Osteoblast (primary cell): ENCODE data around the gene CHDH. TPM values are rescaled to one million over a fixed set of nuclear protein-coding genes. Genes with fewer than 3 reads are reported as not detected.

Source experiments
- DNase-seq: peaks from one replicate; pipeline ENCODE4 v3.0.0; 2011; ENCODE audit warnings: low spot score, mixed read lengths; ENCODE audit not compliant: insufficient read length; ENCODE audit errors: missing footprints
- H2AFZ ChIP-seq: 2 replicates; pipeline ENCODE4 v1.6.0; 2011; ENCODE audit warnings: mild to moderate bottlenecking, low read length
- H3K27ac ChIP-seq: 2 replicates; pipeline ENCODE4 v1.5.1; 2011; ENCODE audit warnings: mild to moderate bottlenecking, low read depth, low read length, moderate library complexity
- H3K27me3 ChIP-seq: 2 replicates; pipeline ENCODE4 v1.6.0; 2012; ENCODE audit warnings: mild to moderate bottlenecking, control low read depth, inconsistent platforms, low read length, moderate library complexity; ENCODE audit not compliant: insufficient read depth
- H3K36me3 ChIP-seq: 2 replicates; pipeline ENCODE4 v1.5.1; 2011; ENCODE audit warnings: mild to moderate bottlenecking, low read length, control low read depth, moderate library complexity; ENCODE audit not compliant: insufficient read depth
- H3K4me1 ChIP-seq: 2 replicates; pipeline ENCODE4 v1.5.1; 2011; ENCODE audit warnings: mild to moderate bottlenecking, low read length, control low read depth, moderate library complexity; ENCODE audit not compliant: insufficient read depth
- H3K4me2 ChIP-seq: 2 replicates; pipeline ENCODE4 v1.6.0; 2011; ENCODE audit warnings: mild to moderate bottlenecking, low read length; ENCODE audit not compliant: insufficient read depth
- H3K4me3 ChIP-seq: fragments of 200-600 bp; sonication (generic); 3 replicates; pipeline ENCODE4 v1.5.1; 2012; ENCODE audit warnings: mild to moderate bottlenecking, low read length, inconsistent platforms; ENCODE audit not compliant: insufficient read depth
- H3K79me2 ChIP-seq: 2 replicates; pipeline ENCODE4 v1.6.0; 2012; ENCODE audit warnings: mild to moderate bottlenecking, low read length, control low read depth, inconsistent platforms; ENCODE audit not compliant: insufficient read depth
- H3K9me3 ChIP-seq: 2 replicates; pipeline ENCODE4 v1.5.1; 2011; ENCODE audit warnings: low read depth, low read length, control low read depth
- H4K20me1 ChIP-seq: 2 replicates; pipeline ENCODE4 v1.6.0; 2012; ENCODE audit warnings: mild to moderate bottlenecking, low read length, control low read depth; ENCODE audit not compliant: insufficient read depth
- total RNA-seq: library from RNA; depleted of rRNA; stranded (reverse); fragments of >200 nt; gene quantifications from 2 replicates; pipeline ENCODE4 v1.2.3, GENCODE V29; 2012
- TF ChIP-seq, protein P1 (sequence below): IDR thresholded peaks from 2 replicates; pipeline ENCODE4 v1.5.1; 2011; ENCODE audit warnings: mild to moderate bottlenecking, low read depth, low read length, moderate library complexity; ENCODE audit errors: extremely low read depth

CHDH gene
- total RNA-seq, 1 donor, result 0.72 TPM

DNA sequence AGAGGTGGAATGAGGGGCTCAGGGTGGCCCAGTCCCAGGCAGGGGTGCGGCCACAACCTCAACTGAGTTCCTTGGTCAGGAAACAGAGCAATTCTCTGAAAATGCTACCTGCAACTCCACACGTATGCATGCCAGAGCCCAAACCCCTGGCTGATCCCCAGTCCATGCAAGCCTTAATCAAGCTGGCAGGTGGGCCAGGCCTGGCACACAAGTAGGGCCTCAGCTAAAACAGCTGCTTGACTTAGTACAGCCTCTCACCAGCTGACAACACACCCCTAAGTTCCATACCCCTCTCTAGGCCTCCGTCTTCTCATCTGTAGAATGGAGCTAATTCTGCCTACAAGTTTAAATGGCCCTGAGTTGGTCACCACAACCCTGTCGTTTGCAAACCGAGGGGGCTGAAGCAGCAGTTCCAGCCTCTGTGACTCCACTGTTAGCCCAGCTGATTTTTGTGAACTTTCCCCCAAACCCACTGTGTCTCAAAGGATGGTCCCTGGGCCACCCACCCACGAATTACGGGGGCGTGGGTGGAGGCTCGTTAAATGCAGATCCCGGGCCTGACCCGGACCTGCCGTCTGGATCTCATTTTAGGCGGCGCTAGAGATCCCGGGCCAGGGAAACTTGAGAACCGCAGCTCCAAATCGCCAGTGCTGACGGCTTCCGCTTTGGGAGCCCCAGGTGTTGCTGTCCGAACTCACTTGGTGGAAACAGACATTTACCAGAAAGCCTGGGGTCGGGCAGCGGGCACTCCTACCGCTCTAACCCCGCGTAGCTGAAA lies 927 bp downstream of the CHDH start:
- Histone ChIP-seq H3K4me2 (peak overlapping the region; percentile 83), H4K20me1 (no peaks in the 10 kb centered on the region), H3K4me1 (peaks cover 4% of the 10 kb centered on the region), H2AFZ (peak overlapping the region; percentile 88), H3K79me2 (no peaks in the 10 kb centered on the region), H3K27ac (no peak overlapping the region), H3K36me3 (no peaks in the 10 kb centered on the region), H3K27me3 (peaks cover 38% of the 10 kb centered on the region), H3K9me3 (no peaks in the 10 kb centered on the region), H3K4me3 (peak overlapping the region; percentile 73)
- DNase-seq, result peak; percentile 93
- TF ChIP-seq, protein P1, sequence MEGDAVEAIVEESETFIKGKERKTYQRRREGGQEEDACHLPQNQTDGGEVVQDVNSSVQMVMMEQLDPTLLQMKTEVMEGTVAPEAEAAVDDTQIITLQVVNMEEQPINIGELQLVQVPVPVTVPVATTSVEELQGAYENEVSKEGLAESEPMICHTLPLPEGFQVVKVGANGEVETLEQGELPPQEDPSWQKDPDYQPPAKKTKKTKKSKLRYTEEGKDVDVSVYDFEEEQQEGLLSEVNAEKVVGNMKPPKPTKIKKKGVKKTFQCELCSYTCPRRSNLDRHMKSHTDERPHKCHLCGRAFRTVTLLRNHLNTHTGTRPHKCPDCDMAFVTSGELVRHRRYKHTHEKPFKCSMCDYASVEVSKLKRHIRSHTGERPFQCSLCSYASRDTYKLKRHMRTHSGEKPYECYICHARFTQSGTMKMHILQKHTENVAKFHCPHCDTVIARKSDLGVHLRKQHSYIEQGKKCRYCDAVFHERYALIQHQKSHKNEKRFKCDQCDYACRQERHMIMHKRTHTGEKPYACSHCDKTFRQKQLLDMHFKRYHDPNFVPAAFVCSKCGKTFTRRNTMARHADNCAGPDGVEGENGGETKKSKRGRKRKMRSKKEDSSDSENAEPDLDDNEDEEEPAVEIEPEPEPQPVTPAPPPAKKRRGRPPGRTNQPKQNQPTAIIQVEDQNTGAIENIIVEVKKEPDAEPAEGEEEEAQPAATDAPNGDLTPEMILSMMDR, result no peak

DNA sequence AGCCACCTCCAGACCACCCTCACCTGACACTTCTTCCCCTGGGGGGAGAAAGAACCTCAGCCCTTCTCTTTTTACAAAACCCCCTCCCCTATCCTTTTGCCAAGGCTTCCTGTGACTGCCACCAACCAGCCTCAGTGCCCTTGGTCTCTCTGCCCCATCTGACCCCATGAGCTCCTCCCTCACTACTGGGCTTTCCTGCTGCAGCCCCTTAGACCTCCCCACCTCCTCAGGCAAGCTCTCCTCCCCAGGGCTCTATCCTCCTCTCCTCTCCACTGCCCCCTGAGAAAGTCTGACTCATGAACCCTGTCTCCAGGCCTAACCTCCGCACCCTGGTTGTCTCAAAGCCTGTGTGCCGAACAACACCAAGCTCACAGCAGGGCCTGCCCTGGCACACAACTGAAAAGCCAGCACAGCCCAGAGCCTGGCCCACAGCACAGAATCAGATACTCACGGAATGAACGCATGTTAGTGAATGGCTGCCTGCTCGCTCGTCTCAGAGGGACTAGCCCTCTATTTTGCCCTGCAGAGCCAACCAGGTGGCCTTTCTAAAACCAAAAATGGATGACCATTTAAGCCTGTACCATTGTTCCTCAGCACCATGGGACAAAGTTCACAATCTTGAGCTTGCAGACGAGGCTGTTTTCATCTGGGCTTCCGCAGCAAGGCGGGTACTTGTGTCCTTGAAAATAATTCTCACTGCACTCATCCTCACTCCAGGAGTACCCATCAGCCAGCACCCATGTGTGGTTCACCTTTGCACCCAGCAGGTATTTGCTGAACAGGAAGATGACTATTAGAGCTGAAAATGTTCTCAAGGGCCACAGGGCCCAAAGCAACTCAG lies 1.7 kb downstream of the CHDH start:
- H3K4me2 ChIP-seq, result no peak overlapping the region
- no peaks in the 10 kb centered on the region for H3K79me2 ChIP-seq
- peaks cover 4% of the 10 kb centered on the region for H3K4me1 ChIP-seq
- no peaks in the 10 kb centered on the region for H3K9me3 ChIP-seq
- no peaks in the 10 kb centered on the region for H3K36me3 ChIP-seq
- no peak for DNase-seq
- H3K27ac ChIP-seq, result no peak overlapping the region
- no peak overlapping the region for H3K4me3 ChIP-seq
- TF ChIP-seq, protein P1, result no peak
- H2AFZ ChIP-seq, result no peak overlapping the region
- no peaks in the 10 kb centered on the region for H4K20me1 ChIP-seq
- H3K27me3 ChIP-seq, result peaks cover 38% of the 10 kb centered on the region

DNA sequence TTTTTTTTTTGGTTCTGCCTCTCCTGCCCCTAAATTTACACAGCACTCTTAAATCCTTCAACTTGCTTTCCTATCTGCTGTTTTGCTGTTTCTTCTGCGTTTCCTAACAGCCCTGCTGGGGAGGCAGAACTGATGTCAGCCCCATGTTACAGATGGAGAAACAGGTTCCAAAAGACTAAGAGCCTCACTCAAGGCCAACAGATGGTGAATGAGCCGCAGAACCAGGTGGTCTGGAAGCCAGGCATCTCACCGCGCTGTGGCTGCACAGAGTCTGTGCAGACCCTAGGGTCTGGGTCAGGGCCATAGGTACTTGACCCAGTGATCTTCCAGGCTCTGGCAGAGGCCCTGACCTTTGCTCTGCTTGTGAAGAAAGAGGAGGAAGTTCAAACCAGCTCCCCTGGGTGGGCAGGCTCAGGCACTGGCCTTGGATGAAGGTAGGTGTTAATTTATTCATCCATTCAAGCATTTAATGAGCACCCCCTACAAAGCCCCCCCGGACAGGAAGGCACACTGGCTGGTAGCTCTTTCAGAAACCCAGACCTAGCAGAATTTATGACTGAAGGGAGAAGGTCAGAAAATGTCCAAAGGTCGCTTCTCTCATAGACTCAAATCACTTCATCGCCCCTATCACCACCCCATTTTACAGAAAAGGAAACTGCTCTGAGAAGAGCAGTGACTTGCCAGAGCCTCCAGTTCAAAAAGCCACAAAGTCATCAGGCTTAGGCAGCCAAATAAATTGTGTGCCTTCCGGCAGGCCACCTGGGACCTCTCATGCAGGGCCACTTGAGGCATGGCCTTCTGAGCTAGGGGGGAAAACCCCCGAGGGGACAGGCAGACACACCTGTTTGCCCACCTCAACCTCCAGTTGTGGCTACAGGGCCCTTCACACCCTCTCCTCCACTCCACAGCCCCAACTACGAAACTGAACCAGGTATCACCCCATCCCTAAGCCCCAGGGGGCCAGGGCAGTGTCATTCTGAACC lies 2.7 kb downstream of the CHDH start:
- no peaks in the 10 kb centered on the region for H4K20me1 ChIP-seq
- TF ChIP-seq, protein P1, result no peak
- no peak overlapping the region for H2AFZ ChIP-seq
- no peak overlapping the region for H3K4me2 ChIP-seq
- DNase-seq, result no peak
- H3K79me2 ChIP-seq, result no peaks in the 10 kb centered on the region
- no peaks in the 10 kb centered on the region for H3K9me3 ChIP-seq
- H3K27ac ChIP-seq, result no peak overlapping the region
- peaks cover 35% of the 10 kb centered on the region for H3K27me3 ChIP-seq
- H3K4me3 ChIP-seq, result no peak overlapping the region
- H3K36me3 ChIP-seq, result no peaks in the 10 kb centered on the region
- H3K4me1 ChIP-seq, result peaks cover 4% of the 10 kb centered on the region
